ENCODE measurements around the gene MX2. TPM values are rescaled to one million over a fixed set of nuclear protein-coding genes. Genes with fewer than 3 reads are reported as not detected.
A peak's percentile ranks its signal among the peaks of the same experiment; 100 is the strongest.
"Not testable (repeated sequence)": the region's sequence is repeated elsewhere in the genome, so short reads cannot be mapped to it uniquely, and the experiment has no call there.

Gene MX2
- total RNA-seq, 1 donor from 2014 or later = 0.92 TPM

- no peak for TF ChIP-seq CTCF (conservative IDR thresholded peaks at IDR 0.05)
- H3K27me3 Mint-ChIP-seq = peaks cover 7% of the 10 kb centered on the region
- H3K4me1 Mint-ChIP-seq (ENCODE audit: unreplicated experiment) = peaks cover 7% of the 10 kb centered on the region
- no peaks in the 10 kb centered on the region for H3K36me3 Mint-ChIP-seq
- H3K4me3 Mint-ChIP-seq = peak overlapping the region; percentile 90
- peak; percentile 79 for DNase-seq (ENCODE audit: extremely low spot score, unreplicated experiment)
- H3K27ac Mint-ChIP-seq = peak overlapping the region; percentile 80
- H3K9me3 Mint-ChIP-seq = peaks cover 5% of the 10 kb centered on the region
Observed at GRCh38 chr21:41419921-41420862, 58.4 kb downstream of the MX2 start.

- not testable (repeated sequence) for H3K9me3 Mint-ChIP-seq; H3K4me1 Mint-ChIP-seq (ENCODE audit: unreplicated experiment); H3K36me3 Mint-ChIP-seq; DNase-seq (ENCODE audit: extremely low spot score, unreplicated experiment)
- Mint-ChIP-seq H3K27me3 (peaks cover 11% of the 10 kb centered on the region), H3K27ac (peak overlapping the region; percentile 80), H3K4me3 (peak overlapping the region; percentile 90)
Observed at GRCh38 chr21:41420998-41421397, 59.2 kb downstream of the MX2 start.

GRCh38 chr21:41422546-41423304, 60.9 kb downstream of the MX2 start:
- H3K36me3 Mint-ChIP-seq = no peaks in the 10 kb centered on the region
- H3K27me3 Mint-ChIP-seq = peaks cover 22% of the 10 kb centered on the region
- H3K9me3 Mint-ChIP-seq = peaks cover 4% of the 10 kb centered on the region
- DNase-seq (ENCODE audit: extremely low spot score, unreplicated experiment) = no peak
- H3K27ac Mint-ChIP-seq = no peak overlapping the region
- no peak overlapping the region for H3K4me3 Mint-ChIP-seq
- no peak for TF ChIP-seq CTCF (conservative IDR thresholded peaks at IDR 0.05)
- peaks cover 7% of the 10 kb centered on the region for H3K4me1 Mint-ChIP-seq (ENCODE audit: unreplicated experiment)

GRCh38 chr21:41423305-41423636, 61.4 kb downstream of the MX2 start:
- Mint-ChIP-seq H3K27me3 (peaks cover 27% of the 10 kb centered on the region), H3K4me3 (peak overlapping the region; percentile 66)
- H3K27ac Mint-ChIP-seq; H3K36me3 Mint-ChIP-seq; H3K9me3 Mint-ChIP-seq; H3K4me1 Mint-ChIP-seq (ENCODE audit: unreplicated experiment); DNase-seq (ENCODE audit: extremely low spot score, unreplicated experiment): not testable (repeated sequence)

GRCh38 chr21:41425588-41425953, 63.7 kb downstream of the MX2 start:
- H3K9me3 Mint-ChIP-seq = no peaks in the 10 kb centered on the region
- H3K27ac Mint-ChIP-seq = peak overlapping the region; percentile 26
- no peak for TF ChIP-seq CTCF (conservative IDR thresholded peaks at IDR 0.05)
- H3K4me3 Mint-ChIP-seq = peak overlapping the region; percentile 83
- DNase-seq (ENCODE audit: extremely low spot score, unreplicated experiment) = no peak
- peaks cover 7% of the 10 kb centered on the region for H3K4me1 Mint-ChIP-seq (ENCODE audit: unreplicated experiment)
- no peaks in the 10 kb centered on the region for H3K36me3 Mint-ChIP-seq
- H3K27me3 Mint-ChIP-seq = peaks cover 31% of the 10 kb centered on the region

GRCh38 chr21:41425954-41426675, 64.3 kb downstream of the MX2 start, which contains the start of gene MX1:
Gene MX1 (plus strand): TSS chr21:41426239. CDS start chr21:41432071, 5,832 bp downstream.
- H3K27ac Mint-ChIP-seq = peak within 1 kb of the TSS; percentile 26
- H3K36me3 Mint-ChIP-seq = no peaks in the 10 kb centered on the region
- H3K27me3 Mint-ChIP-seq = peaks cover 31% of the 10 kb centered on the region
- TF ChIP-seq CTCF (conservative IDR thresholded peaks at IDR 0.05) = no peak
- peak within 1 kb of the TSS; percentile 83 for H3K4me3 Mint-ChIP-seq
- peaks cover 3% of the 10 kb centered on the region for H3K4me1 Mint-ChIP-seq (ENCODE audit: unreplicated experiment)
- H3K9me3 Mint-ChIP-seq = no peaks in the 10 kb centered on the region
- no peak for DNase-seq (ENCODE audit: extremely low spot score, unreplicated experiment)

All from type B pancreatic cell (in vitro differentiated cells).